DOHH2 (cell line): ENCODE results near the gene PPARD.
"Not testable (repeated sequence)": the region's sequence is repeated elsewhere in the genome, so short reads cannot be mapped to it uniquely, and the experiment has no call there.

Experiments
- H3F3A ChIP-seq: fragments of 200-600 bp; sonication (generic), shearing (Covaris generic); 2 replicates; pipeline ENCODE4 v1.6.0; 2016; ENCODE audit warnings: antibody characterized with exemption, mild to moderate bottlenecking; ENCODE audit not compliant: control insufficient read depth, insufficient read depth
- H3K27ac ChIP-seq: fragments of 200-600 bp; sonication (generic); 2 replicates; pipeline ENCODE4 v1.5.1; 2014; ENCODE audit warnings: low read depth, mild to moderate bottlenecking, low read length, moderate library complexity
- H3K27me3 ChIP-seq: fragments of 200-600 bp; sonication (generic); 2 replicates; pipeline ENCODE4 v1.6.1; 2014; ENCODE audit warnings: mild to moderate bottlenecking, low read length, mixed read lengths; ENCODE audit not compliant: control insufficient read depth
- H3K36me3 ChIP-seq: fragments of 200-600 bp; sonication (generic); 2 replicates; pipeline ENCODE4 v1.6.1; 2014; ENCODE audit warnings: mild to moderate bottlenecking, low read length, moderate library complexity, mixed read lengths; ENCODE audit not compliant: control insufficient read depth
- H3K4me1 ChIP-seq: fragments of 200-600 bp; sonication (generic); 2 replicates; pipeline ENCODE4 v1.6.1; 2014; ENCODE audit warnings: mild to moderate bottlenecking, low read length, mixed read lengths; ENCODE audit not compliant: control insufficient read depth
- H3K4me2 ChIP-seq: fragments of 200-600 bp; sonication (generic); 2 replicates; pipeline ENCODE4 v1.6.0; 2014; ENCODE audit warnings: mild to moderate bottlenecking, low read length, moderate library complexity
- H3K4me3 ChIP-seq: fragments of 200-600 bp; sonication (generic); 2 replicates; pipeline ENCODE4 v1.5.1; 2014; ENCODE audit warnings: mild to moderate bottlenecking, low read length, mixed read lengths
- H3K79me2 ChIP-seq: fragments of 200-600 bp; sonication (generic); 2 replicates; pipeline ENCODE4 v1.6.1; 2014; ENCODE audit warnings: mild to moderate bottlenecking, low read length, mixed read lengths; ENCODE audit not compliant: control insufficient read depth
- H3K9me2 ChIP-seq: fragments of 200-600 bp; sonication (generic); replicated peaks from 2 replicates; pipeline ENCODE4 v1.6.1; 2014; ENCODE audit warnings: mild to moderate bottlenecking, low read length, mixed read lengths; ENCODE audit not compliant: control insufficient read depth
- H3K9me3 ChIP-seq: fragments of 200-600 bp; sonication (generic); 2 replicates; pipeline ENCODE4 v1.6.1; 2014; ENCODE audit warnings: antibody characterized with exemption, low read length, mixed read lengths; ENCODE audit not compliant: control insufficient read depth, insufficient read depth
- H4K20me1 ChIP-seq: fragments of 200-600 bp; sonication (generic); 2 replicates; pipeline ENCODE4 v1.6.0; 2014; ENCODE audit warnings: low read depth, mild to moderate bottlenecking, antibody characterized with exemption, low read length, moderate library complexity; ENCODE audit not compliant: control insufficient read depth, insufficient read depth
- CTCF ChIP-seq: fragments of 200-600 bp; sonication (generic); IDR thresholded peaks from one replicate; pipeline ENCODE4 v1.5.1; 2014; ENCODE audit warnings: antibody characterized with exemption, mild to moderate bottlenecking, low read depth, low read length; ENCODE audit not compliant: poor library complexity, severe bottlenecking
- EZH2phosphoT487 ChIP-seq: fragments of 200-600 bp; sonication (generic); IDR thresholded peaks from 2 replicates; pipeline ENCODE4 v1.6.1; 2017; ENCODE audit warnings: borderline replicate concordance, mild to moderate bottlenecking, antibody characterized with exemption, low read length, moderate library complexity, mixed read lengths

PPARD gene

GRCh38 chr6:35432291-35432690 is 89.9 kb downstream of the PPARD start:
- no peak overlapping the region for H3K4me3 ChIP-seq
- TF ChIP-seq EZH2phosphoT487, result no peak
- TF ChIP-seq CTCF, result no peak
- H4K20me1 ChIP-seq, result no peaks in the 10 kb centered on the region
- peaks cover 20% of the 10 kb centered on the region for H3K9me3 ChIP-seq
- no peaks in the 10 kb centered on the region for H3K9me2 ChIP-seq
- peaks cover under 1% of the 10 kb centered on the region; the same call in 1 of the 2 replicates for H3K4me1 ChIP-seq
- no peaks in the 10 kb centered on the region for H3F3A ChIP-seq
- H3K4me2 ChIP-seq, result no peak overlapping the region
- H3K27me3 ChIP-seq, result no peaks in the 10 kb centered on the region
- H3K36me3 ChIP-seq, result peaks cover 13% of the 10 kb centered on the region; the same call in 1 of the 2 replicates
- H3K27ac ChIP-seq, result no peak overlapping the region
- H3K79me2 ChIP-seq, result no peaks in the 10 kb centered on the region

DNA sequence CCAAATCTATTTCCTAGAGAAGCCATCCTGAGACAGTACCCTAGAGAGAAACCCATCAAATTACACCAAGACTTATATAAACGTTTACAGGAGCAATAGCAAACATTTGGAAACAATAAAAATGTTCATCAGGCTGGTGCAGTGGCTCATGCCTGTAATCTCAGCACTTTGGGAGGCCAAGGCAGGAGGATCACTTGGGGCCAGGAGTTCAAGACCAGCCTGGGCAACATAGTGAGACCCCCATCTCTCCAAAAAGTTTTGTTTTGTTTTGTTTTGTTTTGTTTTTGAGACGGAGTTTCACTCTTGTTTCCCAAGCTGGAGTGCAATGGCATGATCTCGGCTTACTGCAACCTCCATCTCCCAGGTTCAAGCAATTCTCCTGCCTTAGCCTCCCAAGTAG is 90.3 kb downstream of the PPARD start:
- not testable (repeated sequence) for H3K4me2 ChIP-seq, H3K27ac ChIP-seq, H3K4me3 ChIP-seq, H3K79me2 ChIP-seq, H3K27me3 ChIP-seq, H3F3A ChIP-seq, H3K4me1 ChIP-seq, H4K20me1 ChIP-seq, H3K9me2 ChIP-seq
- Histone ChIP-seq H3K36me3 (peaks cover 11% of the 10 kb centered on the region; the same call in 1 of the 2 replicates), H3K9me3 (peaks cover 20% of the 10 kb centered on the region)

GRCh38 chr6:35435074-35435837 is 92.9 kb downstream of the PPARD start:
- Histone ChIP-seq H3K27ac (no peak overlapping the region), H3F3A (no peaks in the 10 kb centered on the region), H3K9me2 (no peaks in the 10 kb centered on the region), H3K27me3 (no peaks in the 10 kb centered on the region), H3K79me2 (no peaks in the 10 kb centered on the region), H4K20me1 (no peaks in the 10 kb centered on the region), H3K4me3 (no peak overlapping the region), H3K4me2 (no peak overlapping the region), H3K4me1 (no peaks in the 10 kb centered on the region), H3K36me3 (no peaks in the 10 kb centered on the region), H3K9me3 (peaks cover 2% of the 10 kb centered on the region)
- no peak for TF ChIP-seq CTCF
- TF ChIP-seq EZH2phosphoT487, result no peak

DNA sequence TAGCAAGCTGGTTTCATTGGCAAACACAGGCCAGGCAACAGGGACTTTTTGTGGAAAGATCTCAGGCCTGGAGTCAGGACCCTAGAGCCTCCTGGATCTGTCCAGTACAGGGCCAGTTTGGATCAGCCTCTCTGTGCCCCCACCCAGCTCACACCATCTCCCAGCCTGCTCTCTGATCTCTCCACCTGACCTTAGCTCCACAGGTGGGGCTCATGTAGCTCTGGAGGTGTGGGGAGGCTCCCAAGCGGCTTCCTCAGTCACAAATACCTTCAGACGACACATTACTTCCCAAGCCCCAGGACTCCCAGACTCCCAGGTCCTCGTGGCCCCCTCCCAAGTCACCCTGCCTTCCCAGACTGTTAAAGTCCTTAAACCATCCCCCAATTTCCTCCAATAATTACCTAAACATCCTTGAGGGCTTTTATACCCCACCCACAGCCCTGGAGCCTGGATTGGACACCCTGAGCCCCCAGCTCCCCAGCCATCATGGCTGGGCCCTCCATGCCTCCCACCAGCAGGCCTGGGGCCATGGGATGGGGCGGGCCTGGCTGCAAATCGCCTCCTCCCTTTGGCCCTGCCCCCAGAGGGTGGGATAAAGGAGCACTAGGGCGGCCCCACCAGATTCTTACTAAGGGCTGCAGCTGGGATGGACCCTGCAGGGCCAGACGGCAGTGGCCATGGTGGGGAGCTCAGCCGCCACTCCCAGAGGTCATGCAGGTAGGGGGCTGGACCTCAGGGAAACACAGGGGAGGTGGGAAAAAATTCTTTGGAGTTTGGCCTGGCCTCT is 93.9 kb downstream of the PPARD start:
- no peaks in the 10 kb centered on the region for H3K9me2 ChIP-seq
- no peak overlapping the region for H3K27ac ChIP-seq
- H3K4me1 ChIP-seq, result no peaks in the 10 kb centered on the region
- TF ChIP-seq EZH2phosphoT487 (no peak), CTCF (no peak)
- no peaks in the 10 kb centered on the region for H3F3A ChIP-seq
- H4K20me1 ChIP-seq, result no peaks in the 10 kb centered on the region
- no peaks in the 10 kb centered on the region for H3K79me2 ChIP-seq
- no peaks in the 10 kb centered on the region for H3K36me3 ChIP-seq
- no peaks in the 10 kb centered on the region for H3K27me3 ChIP-seq
- H3K4me2 ChIP-seq, result no peak overlapping the region
- H3K9me3 ChIP-seq, result no peaks in the 10 kb centered on the region
- no peak overlapping the region for H3K4me3 ChIP-seq

- H3K9me3 ChIP-seq, H3K27ac ChIP-seq, H3K27me3 ChIP-seq, H3K4me2 ChIP-seq, H3K4me3 ChIP-seq, H3K4me1 ChIP-seq, H3K79me2 ChIP-seq, H3K36me3 ChIP-seq, H4K20me1 ChIP-seq, H3K9me2 ChIP-seq, H3F3A ChIP-seq: not testable (repeated sequence)
Measured at GRCh38 chr6:35438378-35439065, 96.2 kb downstream of the PPARD start.
